ENCODE results near the gene MESD. TPM values are rescaled to one million over a fixed set of nuclear protein-coding genes. Genes with fewer than 3 reads are reported as not detected.
A peak's percentile ranks its signal among the peaks of the same experiment; 100 is the strongest.

The MESD gene
- total and polyA plus RNA-seq, 2 of the 4 experiments (the other 2 are of a cell fraction), result 10.0 to 14.0 TPM

DNA sequence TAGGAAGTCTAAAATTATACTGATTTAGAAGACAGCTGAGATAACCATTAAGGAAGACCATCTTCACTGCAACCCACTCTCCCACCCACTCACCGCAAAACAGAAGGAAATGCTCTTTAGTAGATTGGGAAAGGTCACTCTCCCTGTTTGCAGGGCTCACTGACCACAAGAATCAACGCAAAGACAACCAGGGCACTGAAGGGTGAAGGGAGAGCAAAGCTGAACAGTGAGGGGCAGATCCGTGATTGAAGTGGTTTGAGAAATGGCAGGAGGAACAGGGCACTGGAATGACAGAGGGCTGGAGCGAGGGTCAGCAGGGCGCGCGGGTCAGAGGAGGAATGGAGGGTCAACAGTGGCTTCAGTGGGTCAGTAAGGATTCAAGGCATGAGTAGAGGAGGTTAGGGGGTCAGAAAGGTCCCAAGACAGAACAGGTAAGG is 520 bp downstream of the MESD start:
- H3K14ac ChIP-seq (replicated peaks; ENCODE audit: low read depth, low read length), result peak overlapping the region; percentile 84

More for the DNA sequence above, 520 bp downstream of the MESD start:
- peak overlapping the region; percentile 90 for H2AK9ac ChIP-seq (replicated peaks; ENCODE audit: low read depth, low read length, poor library complexity)
- peak overlapping the region; percentile 99 for H3K4me2 ChIP-seq (ENCODE audit: low read depth, low read length)
- DNase-seq (no peak), ATAC-seq (ENCODE audit: low read depth) (peak; percentile 5)
- peaks cover 6% of the 10 kb centered on the region for H3K4me1 ChIP-seq (ENCODE audit: control insufficient read depth, insufficient read depth, low read length)
- H2BK120ac ChIP-seq (ENCODE audit: low read depth, low read length), result 0 out of 2 replicates have a peak overlapping the region, but pooled peaks have one; percentile 52
- ChIA-PET POLR2A (ENCODE audit: unreplicated experiment) (no interaction called here), CTCF (no interaction called here)
- peak overlapping the region; percentile 70; the same call in 1 of the 2 replicates for H3K56ac ChIP-seq (ENCODE audit: extremely low read depth, insufficient read depth, low read length)
- no peak overlapping the region for H2BK20ac ChIP-seq (ENCODE audit: low read depth, low read length)
- TF ChIP-seq MAFK (IDR thresholded peaks at IDR 0.05; ENCODE audit: low read depth, low read length) (no peak), NFE2L2 (IDR thresholded peaks at IDR 0.05; ENCODE audit: low read depth, low read length) (no peak), CHD1 (IDR thresholded peaks at IDR 0.05; ENCODE audit: low read depth, low read length) (no peak), MXI1 (IDR thresholded peaks at IDR 0.05; ENCODE audit: borderline replicate concordance, low read depth, low read length) (no peak), CEBPB (IDR thresholded peaks at IDR 0.05; ENCODE audit: low read depth, low read length) (no peak), SMC3 (IDR thresholded peaks at IDR 0.05; ENCODE audit: low read depth, low read length) (no peak), BHLHE40 (IDR thresholded peaks at IDR 0.05; ENCODE audit: low read depth, low read length) (no peak), RAD21 (IDR thresholded peaks at IDR 0.05; ENCODE audit: low read length) (no peak), MAZ (IDR thresholded peaks at IDR 0.05; ENCODE audit: borderline replicate concordance, low read depth, low read length) (no peak), FOS (IDR thresholded peaks at IDR 0.05; ENCODE audit: low read depth, low read length) (no peak), POLR2A (IDR thresholded peaks at IDR 0.05; ENCODE audit: low read depth, low read length) (no peak), RFX5 (IDR thresholded peaks at IDR 0.05; ENCODE audit: low read depth, low read length) (no peak), RCOR1 (IDR thresholded peaks at IDR 0.05; ENCODE audit: insufficient replicate concordance, low read length) (no peak)
- TF ChIP-seq, protein P1, sequence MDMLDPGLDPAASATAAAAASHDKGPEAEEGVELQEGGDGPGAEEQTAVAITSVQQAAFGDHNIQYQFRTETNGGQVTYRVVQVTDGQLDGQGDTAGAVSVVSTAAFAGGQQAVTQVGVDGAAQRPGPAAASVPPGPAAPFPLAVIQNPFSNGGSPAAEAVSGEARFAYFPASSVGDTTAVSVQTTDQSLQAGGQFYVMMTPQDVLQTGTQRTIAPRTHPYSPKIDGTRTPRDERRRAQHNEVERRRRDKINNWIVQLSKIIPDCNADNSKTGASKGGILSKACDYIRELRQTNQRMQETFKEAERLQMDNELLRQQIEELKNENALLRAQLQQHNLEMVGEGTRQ (IDR thresholded peaks at IDR 0.05; ENCODE audit: low read depth, low read length), result no peak
- TF ChIP-seq, protein P2, sequence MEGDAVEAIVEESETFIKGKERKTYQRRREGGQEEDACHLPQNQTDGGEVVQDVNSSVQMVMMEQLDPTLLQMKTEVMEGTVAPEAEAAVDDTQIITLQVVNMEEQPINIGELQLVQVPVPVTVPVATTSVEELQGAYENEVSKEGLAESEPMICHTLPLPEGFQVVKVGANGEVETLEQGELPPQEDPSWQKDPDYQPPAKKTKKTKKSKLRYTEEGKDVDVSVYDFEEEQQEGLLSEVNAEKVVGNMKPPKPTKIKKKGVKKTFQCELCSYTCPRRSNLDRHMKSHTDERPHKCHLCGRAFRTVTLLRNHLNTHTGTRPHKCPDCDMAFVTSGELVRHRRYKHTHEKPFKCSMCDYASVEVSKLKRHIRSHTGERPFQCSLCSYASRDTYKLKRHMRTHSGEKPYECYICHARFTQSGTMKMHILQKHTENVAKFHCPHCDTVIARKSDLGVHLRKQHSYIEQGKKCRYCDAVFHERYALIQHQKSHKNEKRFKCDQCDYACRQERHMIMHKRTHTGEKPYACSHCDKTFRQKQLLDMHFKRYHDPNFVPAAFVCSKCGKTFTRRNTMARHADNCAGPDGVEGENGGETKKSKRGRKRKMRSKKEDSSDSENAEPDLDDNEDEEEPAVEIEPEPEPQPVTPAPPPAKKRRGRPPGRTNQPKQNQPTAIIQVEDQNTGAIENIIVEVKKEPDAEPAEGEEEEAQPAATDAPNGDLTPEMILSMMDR (conservative IDR thresholded peaks at IDR 0.05; ENCODE audit: low read depth, low read length), result no peak
- TF ChIP-seq, protein P3, sequence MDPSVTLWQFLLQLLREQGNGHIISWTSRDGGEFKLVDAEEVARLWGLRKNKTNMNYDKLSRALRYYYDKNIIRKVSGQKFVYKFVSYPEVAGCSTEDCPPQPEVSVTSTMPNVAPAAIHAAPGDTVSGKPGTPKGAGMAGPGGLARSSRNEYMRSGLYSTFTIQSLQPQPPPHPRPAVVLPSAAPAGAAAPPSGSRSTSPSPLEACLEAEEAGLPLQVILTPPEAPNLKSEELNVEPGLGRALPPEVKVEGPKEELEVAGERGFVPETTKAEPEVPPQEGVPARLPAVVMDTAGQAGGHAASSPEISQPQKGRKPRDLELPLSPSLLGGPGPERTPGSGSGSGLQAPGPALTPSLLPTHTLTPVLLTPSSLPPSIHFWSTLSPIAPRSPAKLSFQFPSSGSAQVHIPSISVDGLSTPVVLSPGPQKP (IDR thresholded peaks at IDR 0.05; ENCODE audit: borderline replicate concordance, low read depth, low read length), result no peak
- H4K20me1 ChIP-seq (ENCODE audit: insufficient read depth, low read length), result peaks cover 22% of the 10 kb centered on the region; the same call in 1 of the 2 replicates
- H4K8ac ChIP-seq (ENCODE audit: low read depth in 2 of 2, low read length in 2 of 2), result peak overlapping the region; percentile 73 to 87
- peak overlapping the region; percentile 68 for H4K5ac ChIP-seq (ENCODE audit: low read depth, low read length)
- H4K91ac ChIP-seq (ENCODE audit: insufficient read depth, low read depth, low read length), result peak overlapping the region; percentile 67
- peak overlapping the region; percentile 73; the same call in 1 of the 2 replicates for H2AK5ac ChIP-seq (ENCODE audit: low read depth, low read length)
- peak overlapping the region; percentile 77 for H3K23ac ChIP-seq (ENCODE audit: low read depth, low read length)
- no peak overlapping the region for H2BK15ac ChIP-seq (ENCODE audit: low read depth, low read length)
- peaks cover 9 to 53% of the 10 kb centered on the region in 2 experiments for H3K79me1 ChIP-seq (ENCODE audit: low read depth in 1 of 2, low read length in 2 of 2)
- peak overlapping the region; percentile 71 for H2BK5ac ChIP-seq (ENCODE audit: low read depth, low read length, poor library complexity, severe bottlenecking)
- peaks cover 23% of the 10 kb centered on the region for H3K9me1 ChIP-seq (ENCODE audit: insufficient read depth, low read length)
- H2AFZ ChIP-seq (replicated peaks; ENCODE audit: low read length, poor library complexity), result peak overlapping the region; percentile 95
- peak overlapping the region; percentile 37; the same call in 1 of the 2 replicates for H3K18ac ChIP-seq (ENCODE audit: low read depth, low read length)
- WGBS, 2 experiments (ENCODE audit: extremely low coverage in 2 of 2, insufficient read length in 1 of 2), result 0% methylated on average over 3 of the region's 7 CpGs; no CpG with 5 or more reads in 1 of the 2 experiments
- dilution Hi-C loops (cut with HindIII; ENCODE audit: low sequenced_read_pairs, unreplicated experiment) (no loop called here), intact Hi-C loops (cut with micrococcal nuclease) (no loop called here), in situ Hi-C loops (cut with MboI; ENCODE audit: low sequenced_read_pairs) (no loop called here)
- H3K4ac ChIP-seq (ENCODE audit: low read depth, low read length), result peak overlapping the region; percentile 91
- H3K27me3 ChIP-seq (ENCODE audit: control insufficient read depth, insufficient read depth, low read length), result no peaks in the 10 kb centered on the region
- H3K4me3 ChIP-seq (ENCODE audit: insufficient read depth, low read depth, low read length), result peak overlapping the region; percentile 73
- BruUV-seq (replicated peaks), result TSS peak; percentile 38
- no peaks in the 10 kb centered on the region for H3K36me3 ChIP-seq (ENCODE audit: control insufficient read depth, insufficient read depth, low read length)
- H3K27ac ChIP-seq (ENCODE audit: insufficient read depth, low read length), result peak overlapping the region; percentile 80
- H3K9ac ChIP-seq (ENCODE audit: low read depth, low read length), result peak overlapping the region; percentile 93
- no peaks in the 10 kb centered on the region for H3K9me3 ChIP-seq (ENCODE audit: control insufficient read depth, insufficient read depth, low read length)

All from IMR-90 (cell line).